Hippocampal formation (tissue), 2 donors: Measurements from ENCODE around the gene RSPH4A.
A peak's percentile ranks its signal among the peaks of the same experiment; 100 is the strongest.
"Not testable (repeated sequence)": the region's sequence is repeated elsewhere in the genome, so short reads cannot be mapped to it uniquely, and the experiment has no call there.

ENCODE experiments used
- DNase-seq, 2 donors: peaks; one replicate each; lab custom pipeline; 2025; lab: John Stamatoyannopoulos, UW

Gene RSPH4A

DNA sequence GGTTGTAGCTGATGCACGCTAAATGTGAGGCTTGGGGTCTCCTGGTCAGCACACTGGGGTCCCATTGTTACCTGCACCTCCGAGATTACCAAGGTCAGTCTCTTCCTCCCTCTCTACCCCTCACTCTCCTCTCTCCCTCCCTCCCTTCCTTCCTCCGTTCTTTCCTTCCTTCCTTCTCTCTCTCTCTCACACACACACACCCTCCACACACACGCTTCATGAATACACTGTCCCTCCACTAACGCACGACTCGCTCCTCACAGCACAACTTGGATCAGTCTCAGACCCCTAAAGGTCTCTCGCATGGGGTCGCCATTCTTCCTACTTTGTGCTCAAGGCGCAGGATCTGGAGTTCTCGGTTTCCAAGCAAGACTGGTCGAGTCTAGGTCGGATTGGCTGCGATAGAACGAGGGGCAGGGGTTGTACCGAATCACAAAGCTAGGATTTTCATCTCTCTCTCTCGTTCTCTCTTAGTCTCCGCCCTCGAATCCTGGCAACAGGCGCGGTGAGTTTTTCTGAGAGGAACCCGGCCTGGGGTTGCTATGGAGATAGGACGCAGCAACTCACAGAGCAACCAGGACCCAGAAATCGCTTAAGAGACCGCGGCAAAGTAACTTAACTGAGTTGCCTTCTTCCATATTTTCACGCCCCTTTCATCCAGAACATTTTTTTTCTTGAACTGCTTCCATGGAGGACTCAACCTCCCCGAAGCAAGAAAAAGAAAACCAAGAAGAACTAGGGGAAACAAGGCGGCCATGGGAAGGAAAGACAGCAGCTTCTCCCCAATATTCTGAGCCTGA is at the start of gene RSPH4A:
RSPH4A (plus strand) TSS at position 543 of the 800 bp plus-strand sequence; CDS start at position 688, 145 bp downstream.
- DNase-seq = peak; percentile 80 to 89

DNA sequence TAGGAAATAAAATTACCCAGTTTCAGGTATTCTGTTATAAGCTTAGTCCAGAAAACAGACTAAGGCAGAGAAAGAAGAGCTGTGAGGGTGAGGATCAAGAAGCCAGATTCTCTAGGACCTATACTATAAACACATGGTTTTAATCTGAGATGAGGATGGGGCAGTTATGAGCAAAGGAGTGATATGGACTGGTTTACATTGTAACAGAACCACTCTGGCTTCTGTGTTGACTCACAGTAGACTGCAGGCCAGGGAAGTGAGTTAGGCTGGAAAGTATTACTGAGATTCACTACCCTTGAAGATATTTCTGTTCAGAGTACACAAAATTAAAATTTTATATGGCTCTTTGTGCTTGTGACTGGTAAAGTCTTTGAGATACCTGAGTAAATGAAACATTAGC is 48.2 kb upstream of the RSPH4A start:
- DNase-seq = no peak

DNA sequence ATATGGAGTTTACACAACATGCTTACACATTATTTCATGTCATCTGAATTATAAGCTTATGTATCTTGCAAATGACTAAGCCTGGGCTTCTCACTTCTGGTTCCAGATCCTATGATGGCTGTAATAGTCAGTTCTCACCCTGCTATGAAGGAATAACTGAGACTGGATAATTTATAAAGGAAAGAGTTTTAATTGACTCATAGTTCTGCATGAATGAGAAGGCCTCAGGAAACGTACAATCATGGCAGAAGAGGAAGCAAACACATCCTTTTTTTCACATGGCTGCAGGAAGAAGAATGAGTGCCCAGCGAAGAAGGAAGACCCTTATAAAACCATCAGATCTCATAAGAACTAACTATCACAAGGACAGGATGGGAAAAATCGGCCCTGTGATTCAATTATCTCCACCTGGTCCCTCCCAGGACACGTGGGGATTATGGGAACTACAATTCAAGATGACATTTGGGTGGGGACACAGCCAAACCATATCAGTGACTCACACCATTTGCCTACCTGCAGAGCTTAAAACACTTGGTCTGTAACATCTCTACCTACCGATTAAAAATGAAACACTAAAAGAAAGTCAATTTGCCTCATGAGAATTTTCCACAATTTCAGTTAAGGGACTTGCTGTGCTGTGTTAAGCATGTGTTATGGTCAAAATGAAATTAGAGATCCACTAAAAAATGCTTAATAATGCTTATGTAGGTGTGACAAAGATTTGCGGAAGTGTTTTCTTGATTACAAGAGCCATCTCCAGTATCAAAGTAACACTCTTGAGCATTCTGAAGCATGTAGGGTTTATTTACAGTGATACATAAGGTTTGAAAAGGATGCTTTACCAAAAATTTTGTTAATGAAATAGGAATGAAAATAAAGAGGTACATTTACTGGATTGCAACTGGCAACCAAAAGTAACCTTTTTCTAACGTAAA is 47.2 kb upstream of the RSPH4A start:
- DNase-seq = no peak

DNA sequence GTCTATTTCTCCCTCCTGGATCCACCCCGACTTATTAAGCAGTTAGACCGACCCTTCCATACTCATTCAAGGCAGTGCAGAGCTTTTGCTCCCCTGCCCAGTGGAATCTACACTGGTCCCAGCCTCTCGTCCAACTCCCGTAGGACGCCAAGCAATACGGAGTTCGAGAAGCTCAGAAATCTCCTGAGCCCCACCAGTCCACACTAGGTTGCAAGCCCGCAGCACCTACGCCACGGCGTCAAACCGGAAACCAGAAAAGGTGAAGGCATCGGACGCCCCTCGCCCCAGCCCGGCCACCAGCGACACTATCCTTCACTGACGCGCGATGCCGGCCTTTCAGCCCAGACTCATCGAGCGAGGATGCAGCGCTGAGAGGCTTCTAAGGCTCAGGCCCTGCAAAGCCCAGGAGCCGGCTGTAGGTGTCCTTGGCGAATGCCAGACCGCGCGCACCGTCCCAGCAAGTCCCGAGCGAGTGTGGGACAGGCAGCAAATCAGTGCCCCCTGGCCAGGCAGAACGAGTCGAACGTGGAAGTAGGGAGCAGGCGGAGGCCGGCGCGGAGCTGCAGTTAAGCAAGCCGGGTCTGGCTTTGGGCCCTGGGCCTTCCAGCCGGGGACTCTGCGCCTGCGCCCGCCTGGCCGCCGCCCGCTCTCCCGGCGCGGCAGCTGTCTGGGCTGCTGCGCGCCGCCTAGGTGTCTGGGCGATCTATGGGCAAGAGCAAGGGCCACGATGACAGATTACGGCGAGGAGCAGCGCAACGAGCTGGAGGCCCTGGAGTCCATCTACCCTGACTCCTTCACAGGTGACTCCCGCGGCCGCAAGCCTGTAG is 45.2 kb upstream of the RSPH4A start, which contains the start of gene RWDD1:
RWDD1 (plus strand) TSS at position 649 of the 827 bp plus-strand sequence; CDS start at position 728, 79 bp downstream.
- DNase-seq = peak; percentile 98 to 99

DNA sequence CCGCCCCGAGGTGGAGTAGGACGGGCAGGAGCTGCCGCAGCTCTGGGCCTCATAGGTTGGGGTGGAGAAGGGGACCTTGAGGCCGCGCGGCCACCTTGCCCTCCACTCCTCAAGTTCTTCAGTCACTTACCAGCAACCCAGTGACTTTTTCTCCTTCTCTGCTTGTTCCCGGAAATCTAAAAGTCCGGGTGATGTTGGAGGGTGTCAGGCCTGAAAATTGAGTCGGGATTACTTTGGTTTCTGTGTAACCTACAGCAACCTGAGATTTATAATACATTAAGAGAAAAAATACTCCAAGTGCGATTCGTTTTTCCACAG is 44.6 kb upstream of the RSPH4A start:
- no peak for DNase-seq

DNA sequence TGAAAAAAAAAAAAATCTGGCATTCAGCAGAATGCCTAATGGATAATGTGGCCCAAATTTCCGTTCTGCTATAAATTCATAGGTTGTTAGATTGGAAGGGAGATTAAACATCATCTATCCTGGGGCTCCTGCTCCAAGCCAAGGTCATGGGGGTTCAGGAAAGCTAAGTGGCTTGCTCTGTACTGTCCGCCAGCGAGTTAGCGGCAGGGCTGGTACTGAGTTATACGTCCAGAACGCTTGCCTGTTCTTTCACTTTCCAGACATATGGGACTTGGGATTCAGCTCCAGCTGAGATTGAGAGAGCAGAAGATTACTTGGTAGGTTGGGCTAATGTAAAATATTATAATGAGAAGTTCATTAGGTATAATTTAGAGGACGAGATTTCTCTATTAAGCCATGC is 44.1 kb upstream of the RSPH4A start:
- DNase-seq = no peak

DNA sequence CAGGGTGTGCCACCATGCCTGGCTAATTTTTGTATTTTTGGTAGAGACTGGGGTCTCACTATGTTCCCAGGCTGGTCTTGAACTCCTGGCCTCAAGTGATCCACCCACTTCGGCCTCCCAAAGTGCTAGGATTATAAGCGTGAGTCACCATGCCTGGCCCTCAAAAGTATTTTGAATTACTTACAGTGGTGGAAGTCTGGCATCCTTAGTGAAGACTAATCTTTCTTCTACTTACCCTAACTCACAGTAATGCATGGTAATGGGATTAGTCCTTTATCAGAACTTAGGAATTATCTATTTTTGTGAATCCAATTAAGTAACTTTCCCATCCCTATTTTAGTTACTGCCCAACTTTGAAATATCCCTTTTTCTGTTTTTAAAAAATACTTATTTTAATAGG is 41.1 kb upstream of the RSPH4A start:
- DNase-seq = no peak

DNA sequence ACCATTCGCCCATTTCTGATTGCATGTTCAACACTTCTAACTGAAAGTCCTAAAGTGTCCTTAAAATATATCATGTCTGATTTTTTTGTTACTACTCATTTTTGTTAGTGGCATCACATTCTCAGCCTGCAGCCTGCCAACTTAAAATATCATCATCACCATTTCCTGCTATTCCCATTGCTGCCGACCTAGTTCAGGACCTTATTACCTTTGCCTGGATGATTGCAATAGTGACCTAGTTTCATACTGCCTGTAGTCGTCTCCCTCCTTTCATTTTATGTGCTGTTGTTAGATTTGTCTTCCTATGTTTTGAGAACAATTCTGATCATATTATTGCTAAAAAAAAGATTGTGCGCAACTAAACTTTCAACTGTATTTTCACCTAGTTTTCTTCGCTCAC is 38.8 kb upstream of the RSPH4A start:
- no peak for DNase-seq

DNA sequence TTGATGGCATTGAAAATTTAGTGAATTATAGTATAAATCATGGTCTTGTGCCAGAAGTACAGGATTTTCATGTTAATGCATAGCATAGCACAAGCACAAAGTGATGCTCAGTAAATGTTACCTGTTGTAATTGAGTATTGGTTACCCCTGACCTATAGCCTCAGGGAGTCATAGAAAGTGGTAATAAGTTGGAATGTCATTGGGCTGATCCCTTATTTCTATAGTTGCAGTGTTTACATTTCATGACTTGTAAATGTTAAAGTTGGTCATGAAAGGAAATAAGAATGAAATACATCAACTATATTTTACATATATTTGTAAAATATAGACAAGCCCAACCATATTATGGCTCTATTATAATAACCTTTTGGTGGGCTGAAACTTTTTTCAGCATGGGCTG is 37.9 kb upstream of the RSPH4A start:
- no peak for DNase-seq

DNA sequence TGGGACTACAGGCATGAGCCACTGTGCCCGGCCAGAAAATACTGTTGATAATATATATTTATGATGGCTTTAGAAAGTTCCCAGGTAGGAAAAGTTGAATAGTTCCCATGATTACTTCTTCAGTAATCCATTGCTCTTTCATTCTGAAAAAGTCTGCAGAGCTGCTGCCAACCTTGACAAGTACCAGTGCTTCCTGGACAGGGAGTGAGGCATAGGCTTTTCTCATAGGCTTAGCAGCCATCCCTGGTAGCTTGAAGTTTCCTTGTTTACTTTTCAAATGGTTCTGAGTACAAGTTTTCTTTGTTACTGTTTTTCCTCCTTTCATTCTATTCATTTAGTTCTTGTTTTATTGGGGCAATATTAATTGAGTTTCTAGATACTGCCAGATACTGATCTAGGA is 37.1 kb upstream of the RSPH4A start:
- no peak for DNase-seq

DNA sequence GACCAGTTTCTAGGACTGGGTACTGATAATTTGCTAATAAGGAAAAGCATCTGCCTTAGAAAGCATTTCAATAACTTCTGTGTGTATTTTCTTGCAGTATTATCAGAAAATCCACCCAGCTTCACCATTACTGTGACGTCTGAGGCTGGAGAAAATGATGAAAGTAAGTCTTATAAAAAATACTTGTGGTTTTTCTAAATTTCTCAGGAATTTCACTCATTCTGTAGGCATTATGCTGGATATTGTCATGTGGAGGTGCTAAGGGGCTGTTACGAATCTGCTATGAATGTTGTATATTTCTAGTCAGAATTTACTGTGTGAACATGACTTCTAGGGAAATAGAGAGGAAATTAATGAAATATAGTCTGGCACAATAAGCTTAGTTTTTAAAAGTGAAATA is 36.1 kb upstream of the RSPH4A start:
- no peak for DNase-seq

DNA sequence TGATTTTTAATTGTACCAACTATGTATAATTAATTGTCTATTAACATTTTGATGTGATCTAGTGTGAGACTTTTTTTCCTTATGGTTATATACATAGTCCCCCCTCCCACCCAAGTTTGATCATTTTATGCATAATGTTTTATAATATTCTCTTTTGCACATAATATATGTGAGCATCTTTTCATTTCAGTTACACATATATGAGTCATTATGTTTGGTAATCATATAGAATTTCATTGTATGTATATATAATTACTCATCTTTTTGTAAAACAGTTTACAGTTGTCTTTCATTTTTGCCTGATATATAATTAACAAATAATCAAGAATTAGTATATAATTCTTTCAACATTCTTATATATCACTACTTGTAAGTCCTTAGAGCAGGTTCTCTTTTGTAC is 30.0 kb upstream of the RSPH4A start:
- no peak for DNase-seq

DNA sequence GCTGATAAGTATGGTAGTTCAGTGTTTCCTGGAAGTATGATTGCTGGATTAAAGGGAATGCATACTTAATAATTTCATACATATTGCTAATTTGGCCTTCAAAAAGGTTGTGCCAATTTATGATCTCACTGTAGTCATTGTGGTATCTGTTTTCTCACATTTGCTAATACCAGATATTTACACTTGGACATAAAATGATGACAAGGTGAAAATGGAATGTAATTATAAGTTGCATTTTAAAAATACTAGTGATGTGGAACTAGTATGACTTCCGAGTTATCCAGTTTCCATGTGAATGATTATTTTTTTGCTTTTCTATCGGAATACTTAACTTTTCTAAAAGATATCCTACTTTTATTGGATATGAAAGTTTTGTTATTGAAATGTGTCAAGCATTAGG is 29.5 kb upstream of the RSPH4A start:
- DNase-seq = no peak

DNA sequence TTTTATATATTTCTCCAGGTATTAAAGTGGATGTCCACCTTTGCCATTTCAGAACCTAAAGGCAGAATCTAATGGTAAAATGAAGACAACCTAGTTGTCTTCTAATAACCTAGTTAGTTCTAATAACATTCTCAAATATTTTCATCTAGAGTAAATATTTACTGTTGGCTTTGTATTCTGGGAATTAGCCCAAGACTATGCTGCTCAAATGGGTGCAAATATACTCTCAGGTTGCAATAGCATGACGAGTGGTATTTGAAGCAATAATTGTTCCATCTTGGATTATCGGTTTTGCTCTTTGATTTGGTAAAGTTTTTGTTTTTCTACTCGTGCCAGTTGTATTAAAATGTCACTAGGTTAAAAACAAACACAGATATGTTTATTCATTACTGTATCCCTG is 21.0 kb upstream of the RSPH4A start:
- no peak for DNase-seq

DNA sequence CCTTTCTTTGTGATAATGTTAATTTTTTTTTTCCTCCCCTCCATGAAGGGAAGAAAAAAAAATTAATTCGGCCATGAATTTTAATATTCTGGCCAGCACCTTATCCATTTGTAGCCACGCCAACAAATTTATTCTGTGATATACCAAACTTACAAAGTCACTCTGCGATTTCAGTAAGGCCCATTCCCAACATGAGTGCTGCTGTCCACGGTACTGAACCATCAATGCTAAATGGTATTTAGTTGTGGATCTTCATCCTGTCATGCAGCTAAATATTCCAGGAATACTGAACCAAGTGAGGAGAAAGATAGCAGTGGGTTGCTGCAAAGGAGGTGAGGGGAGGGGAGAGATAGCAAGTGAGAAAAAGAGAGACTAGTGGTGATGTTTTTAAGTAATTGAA is 19.5 kb upstream of the RSPH4A start:
- DNase-seq = no peak

DNA sequence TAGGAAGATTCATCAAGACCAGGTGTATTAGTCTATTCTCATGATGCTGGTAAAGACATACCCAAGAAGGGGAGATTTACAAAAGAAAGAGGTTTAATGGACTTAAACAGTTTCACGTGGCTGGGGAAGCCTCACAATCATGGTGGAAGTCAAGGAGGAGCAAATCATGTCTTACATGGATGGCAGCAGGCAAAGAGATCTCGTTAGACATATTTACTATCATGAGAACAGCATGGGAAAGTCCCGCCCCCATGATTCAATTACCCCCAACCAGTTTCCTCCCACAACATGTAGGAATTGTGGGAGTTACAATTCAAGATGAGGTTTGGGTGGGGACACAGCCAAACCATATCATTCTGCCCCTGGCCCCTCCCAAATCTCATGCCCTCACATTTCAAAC is 12.4 kb upstream of the RSPH4A start:
- not testable (repeated sequence) for DNase-seq

DNA sequence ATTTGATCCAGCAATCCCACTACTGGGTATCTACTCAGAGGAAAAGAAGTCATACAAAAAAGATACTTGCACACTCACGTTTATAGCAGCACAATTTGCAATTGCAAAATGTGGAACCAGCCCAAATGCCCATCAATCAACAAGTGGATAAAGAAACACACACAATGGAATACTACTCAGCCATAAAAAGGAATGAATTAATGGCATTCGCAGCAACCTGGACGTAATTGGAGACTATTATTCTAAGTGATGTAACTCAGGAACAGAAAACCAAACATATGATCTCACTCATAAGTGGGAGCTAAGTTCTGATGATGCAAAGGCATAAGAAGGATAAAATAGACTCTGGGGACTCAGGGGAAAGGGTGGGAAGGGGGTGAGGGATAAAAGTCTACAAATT is 11.4 kb upstream of the RSPH4A start:
- DNase-seq = not testable (repeated sequence)

DNA sequence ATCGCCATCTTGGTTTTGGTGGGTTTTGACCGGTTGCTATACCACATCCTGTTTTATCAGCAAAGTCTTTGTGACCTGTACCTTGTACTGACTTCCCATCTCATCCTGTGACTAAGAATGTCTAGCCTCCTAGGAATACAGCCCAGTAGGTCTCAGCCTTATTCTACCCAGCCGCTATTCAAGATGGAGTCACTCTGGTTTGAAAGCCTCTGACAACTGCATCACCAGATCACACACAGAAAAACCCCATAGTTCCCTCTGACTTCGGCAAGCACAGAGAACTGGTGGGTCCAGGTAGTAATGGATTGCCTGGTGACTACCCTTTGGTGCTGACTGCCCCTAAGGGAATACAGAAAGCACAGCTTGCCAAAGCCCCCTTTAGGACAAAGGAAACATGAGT is 10.3 kb upstream of the RSPH4A start:
- no peak for DNase-seq

DNA sequence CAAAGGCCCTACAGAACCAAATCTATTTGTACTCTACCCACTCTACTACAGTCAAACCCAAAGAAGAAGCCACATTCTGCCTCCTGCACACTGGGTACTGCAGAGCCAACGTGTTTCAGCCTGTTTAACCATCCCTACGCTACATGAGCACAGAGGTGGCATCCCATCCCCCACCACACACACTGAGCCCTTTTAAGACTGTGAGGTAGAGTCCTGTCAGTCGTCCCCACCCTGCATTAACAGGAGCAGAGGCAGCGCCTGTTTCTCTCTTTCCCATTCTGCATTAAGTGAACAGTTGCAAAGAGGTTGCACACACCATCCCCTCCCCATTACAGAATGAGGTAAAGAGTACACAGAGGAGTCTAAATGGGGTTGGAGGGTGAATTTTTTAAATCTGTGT is 5.2 kb upstream of the RSPH4A start:
- no peak for DNase-seq

DNA sequence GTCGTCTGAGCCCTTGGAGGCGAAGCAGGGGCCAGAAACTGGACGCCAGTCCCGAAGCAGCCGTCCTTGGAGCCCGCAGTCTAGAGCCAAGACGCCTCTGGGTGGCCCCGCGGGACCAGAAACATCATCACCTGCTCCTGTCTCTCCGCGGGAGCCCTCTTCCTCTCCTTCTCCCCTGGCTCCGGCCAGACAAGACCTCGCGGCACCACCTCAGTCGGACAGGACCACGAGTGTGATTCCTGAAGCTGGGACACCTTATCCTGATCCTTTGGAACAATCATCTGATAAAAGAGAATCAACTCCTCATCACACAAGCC is 416 bp downstream of the RSPH4A start:
- no peak for DNase-seq

DNA sequence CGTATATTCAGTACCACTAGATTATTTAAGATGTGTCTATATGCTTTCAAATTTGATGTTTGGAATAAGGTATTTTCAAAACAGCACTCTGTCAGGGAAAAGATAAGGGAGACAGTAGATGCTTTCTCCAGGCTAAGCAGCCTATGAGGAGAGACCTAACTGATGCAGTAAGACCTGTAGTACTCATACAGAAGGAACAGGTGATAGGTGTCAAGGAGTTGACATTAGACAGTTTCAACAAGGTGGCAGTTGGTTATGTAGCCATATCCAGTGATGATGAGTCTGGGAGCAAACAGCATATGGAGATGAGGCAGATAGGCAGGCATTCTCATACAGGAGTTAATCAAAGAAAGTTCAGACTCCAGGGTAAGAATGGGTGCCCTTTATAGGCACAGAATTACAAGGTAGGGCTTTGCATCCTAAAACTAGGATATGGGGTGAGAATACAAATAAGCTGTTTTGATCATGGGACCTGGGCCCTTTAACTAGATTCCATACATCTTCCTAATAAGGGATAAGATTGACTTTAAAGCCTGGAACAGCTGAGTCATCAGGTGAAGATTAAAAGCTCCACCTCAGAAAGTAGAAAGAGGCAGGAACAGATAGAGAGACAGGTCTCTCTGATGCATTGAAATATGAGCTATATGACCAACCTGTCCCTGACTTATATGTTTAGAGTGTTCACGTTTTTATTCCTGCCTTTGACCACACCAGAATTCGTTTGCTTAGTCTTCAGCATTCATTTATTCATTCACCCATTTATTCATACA is 7.9 kb downstream of the RSPH4A start:
- DNase-seq = no peak

DNA sequence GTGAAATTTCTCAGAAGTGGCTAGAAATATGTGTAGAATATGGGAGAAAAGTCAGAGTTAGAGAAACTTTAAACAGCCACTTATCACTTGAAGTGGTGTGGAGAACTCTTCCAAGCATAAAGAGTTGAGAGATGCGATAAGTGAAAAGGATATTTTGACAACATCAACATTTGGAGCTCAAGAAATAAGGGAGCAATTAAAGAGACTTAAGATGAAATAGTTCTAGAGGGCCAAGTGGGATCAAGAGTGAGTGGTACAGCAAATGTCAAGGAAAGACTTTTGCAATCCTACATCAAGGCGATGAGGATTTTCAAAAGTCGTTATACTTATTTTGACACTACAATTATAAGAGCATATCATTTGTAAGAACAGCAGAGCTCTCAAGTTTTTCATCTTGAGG is 9.6 kb downstream of the RSPH4A start:
- no peak for DNase-seq
